GM19351 (cell line): ENCODE results near the gene RAB3B.
A peak's percentile ranks its signal among the peaks of the same experiment; 100 is the strongest.
"Not testable (repeated sequence)": the region's sequence is repeated elsewhere in the genome, so short reads cannot be mapped to it uniquely, and the experiment has no call there.

Experiments used
- ATAC-seq: cut with Tn5 transposase; IDR thresholded peaks from one replicate; pipeline ENCODE4 v1.9.1; 2021; ENCODE audit warnings: mild to moderate bottlenecking, moderate library complexity; ENCODE audit not compliant: unreplicated experiment

The RAB3B gene

DNA sequence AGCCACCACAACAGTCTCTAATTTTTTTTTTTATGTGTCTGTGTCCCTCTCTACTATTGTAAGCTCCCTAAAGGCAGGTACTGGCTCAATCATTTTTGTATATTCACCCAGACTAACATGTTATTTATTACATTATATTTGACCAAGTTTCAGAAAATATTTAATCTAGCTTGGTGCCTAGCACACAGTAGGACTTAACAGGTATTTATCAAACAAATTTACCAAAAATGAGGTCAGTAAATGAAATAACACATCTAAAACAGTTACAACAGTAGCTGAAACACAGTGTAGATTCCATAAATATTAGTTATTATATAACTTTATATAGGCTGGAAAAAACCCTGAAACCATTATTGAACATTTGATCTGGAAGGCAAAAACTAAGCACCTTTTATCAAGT is 114.7 kb downstream of the RAB3B start:
- no peak for ATAC-seq

DNA sequence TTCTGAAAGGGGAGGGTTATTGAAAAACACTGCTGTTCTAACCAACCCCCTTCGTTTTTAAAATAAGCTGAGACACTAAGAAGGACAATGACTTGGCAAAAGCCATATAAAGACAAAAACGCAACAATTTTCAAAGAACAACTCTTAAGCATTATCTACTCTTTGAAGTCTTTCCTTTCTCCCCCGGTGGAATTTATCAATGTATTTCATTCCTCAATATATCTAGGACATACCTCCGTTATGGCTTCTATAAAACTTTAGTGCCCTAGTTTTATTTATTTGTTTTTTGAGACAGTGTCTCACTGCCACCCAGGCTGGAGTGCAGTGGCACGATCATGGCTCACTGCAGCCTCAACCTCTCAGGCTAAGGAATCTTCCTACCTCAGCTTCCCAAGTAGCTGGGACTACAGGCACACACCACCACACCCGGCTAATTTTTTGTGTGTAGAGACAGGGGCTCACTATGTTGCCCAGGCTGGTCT is 115.2 kb downstream of the RAB3B start:
- ATAC-seq: no peak

DNA sequence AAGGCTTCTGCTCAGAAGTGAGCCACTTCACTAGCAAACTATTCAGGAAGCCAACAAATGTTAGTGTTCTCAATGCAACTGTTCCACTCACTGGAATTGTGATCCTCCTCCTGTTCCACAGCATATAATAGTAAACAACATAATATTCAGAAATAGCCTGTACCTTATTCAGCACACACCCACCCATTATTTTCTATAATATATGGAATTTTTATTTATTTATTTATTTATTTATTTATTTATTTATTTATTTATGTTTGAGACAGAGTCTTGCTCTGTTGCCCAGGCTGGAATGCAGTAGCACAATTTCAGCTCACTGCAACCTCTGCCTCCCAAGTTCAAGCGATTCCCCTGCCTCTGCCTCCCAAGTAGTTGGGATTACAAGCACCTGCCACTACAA is 117.2 kb downstream of the RAB3B start:
- not testable (repeated sequence) for ATAC-seq

DNA sequence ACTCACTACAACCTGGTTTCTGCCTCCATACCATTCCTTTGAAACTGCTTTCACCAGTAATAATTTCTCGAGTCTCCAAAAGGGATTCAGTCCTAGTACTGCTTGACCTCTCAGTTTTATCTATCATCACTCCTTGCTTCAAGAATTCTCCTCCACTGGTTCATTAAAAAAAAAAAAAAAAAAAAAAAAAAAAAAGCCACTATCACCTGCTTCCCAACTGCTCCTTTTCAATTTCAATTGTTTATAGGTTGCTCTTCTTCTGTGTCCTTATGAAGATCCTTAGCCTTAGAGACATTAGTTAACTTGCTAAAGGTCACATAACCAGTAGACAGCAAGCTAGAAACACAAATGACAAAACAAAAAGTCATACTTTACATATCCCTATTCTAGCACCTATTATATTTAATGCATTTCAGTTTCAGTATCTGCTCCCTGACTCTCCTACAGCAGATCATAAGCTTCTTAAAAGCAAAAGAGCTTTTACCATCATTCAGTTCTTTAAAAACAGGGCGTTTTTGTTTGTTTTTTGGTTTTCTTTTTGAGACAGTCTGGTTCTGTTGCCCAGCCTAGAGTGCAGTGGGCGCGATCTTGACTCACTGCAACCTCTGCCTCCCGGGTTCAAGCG is 119.0 kb downstream of the RAB3B start:
- ATAC-seq: no peak

DNA sequence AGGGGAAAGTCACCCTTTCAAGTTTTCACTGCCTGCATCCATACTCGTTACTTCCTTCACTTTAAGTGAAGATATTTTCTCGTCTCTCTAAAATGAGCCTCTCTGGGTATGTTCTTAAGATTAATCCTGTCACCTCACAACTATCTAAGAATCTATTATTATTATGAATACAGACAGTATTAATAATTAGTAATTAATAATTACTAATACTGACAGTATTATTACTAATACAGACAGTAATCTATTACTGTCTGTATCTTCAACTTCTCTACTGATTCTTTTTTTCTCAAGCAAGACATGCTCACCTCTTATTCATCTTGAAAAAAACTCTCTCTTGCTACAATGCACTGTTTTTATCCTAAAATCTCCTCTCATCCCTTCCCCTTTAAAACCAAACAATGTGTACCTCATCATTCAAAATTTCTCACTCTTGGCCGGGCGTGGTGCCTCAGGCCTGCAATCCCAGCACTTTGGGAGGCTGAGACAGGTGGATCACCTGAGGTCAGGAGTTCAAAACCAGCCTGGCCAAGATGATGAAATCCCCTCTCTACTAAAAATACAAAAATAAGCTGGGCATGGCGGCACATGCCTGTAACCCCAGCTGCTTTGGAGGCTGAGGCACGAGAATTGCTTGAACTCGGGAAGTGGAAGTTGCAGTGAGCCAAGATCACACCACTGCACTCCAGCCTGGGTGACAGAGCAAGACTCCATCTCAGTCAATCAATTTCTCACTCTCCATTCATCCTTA is 119.7 kb downstream of the RAB3B start:
- ATAC-seq: no peak

DNA sequence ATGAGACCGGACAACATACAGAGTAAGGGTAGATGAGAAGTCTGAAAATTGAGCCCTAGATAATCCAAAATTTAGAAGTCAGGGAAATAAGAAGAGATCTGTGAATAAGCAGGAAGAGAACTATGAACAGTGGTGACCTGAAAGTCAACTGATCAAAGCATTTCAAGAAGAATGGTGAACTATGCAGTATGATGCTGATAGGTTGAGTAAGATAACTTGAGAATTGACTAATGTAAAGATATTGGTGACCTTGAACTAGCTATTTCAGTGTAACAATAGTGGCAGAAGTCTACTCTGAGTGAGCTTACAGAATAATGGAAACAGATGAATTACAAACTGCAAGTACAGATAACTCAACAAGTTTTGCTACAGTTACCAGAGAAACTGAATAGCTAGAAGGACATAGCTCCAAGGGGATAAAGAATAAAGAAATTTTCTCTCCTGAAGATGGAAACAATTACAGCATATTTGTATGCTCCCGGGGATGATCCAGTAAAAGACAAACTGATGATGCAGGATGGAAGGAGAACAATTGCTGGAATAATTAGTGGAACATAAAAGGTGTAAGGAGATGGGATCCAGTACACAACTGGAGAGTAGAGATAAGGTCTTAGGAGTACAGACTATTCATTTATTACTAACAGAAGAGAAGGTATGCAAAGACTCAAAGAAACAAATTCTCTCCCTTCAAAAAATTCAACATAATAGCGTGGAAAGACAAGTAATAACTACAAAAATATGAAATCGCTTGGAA is 122.8 kb downstream of the RAB3B start:
- ATAC-seq: no peak

DNA sequence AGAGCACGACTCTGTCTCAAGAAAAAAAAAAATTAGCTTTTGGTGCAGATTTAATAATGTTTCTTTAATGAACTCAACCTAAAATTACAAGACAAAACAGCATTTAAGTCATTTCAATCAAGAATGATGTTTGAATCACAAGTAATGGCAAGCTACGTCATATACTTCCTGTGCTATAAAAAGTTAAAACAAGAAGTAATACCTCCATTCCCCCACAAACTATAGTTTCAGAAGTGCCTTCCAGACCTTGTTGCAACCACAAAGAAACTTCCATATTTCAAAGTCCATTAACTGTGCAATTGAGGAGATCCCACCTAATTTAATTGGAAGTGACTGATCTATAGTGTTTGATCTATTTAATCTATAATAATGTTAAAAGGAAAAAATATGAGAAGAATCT is 127.1 kb downstream of the RAB3B start:
- ATAC-seq: peak; percentile 85

DNA sequence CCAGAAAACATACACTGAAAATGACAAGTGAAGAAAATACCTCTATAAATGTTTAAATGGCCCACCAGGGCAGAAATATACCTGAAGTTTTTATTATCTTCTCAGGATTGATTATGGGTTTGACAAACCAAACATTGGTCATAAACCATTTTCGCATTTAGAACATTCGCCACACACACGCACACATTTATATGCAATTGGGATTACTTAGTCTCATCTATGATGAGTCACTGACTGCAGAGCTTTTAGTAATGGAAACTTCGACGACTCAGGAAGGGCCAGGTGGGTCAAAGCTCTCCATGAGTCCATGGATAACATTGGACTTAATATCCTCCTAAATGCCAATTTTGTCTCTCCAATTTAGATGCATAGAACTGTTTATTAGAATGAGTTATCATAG is 128.8 kb downstream of the RAB3B start:
- ATAC-seq: no peak

DNA sequence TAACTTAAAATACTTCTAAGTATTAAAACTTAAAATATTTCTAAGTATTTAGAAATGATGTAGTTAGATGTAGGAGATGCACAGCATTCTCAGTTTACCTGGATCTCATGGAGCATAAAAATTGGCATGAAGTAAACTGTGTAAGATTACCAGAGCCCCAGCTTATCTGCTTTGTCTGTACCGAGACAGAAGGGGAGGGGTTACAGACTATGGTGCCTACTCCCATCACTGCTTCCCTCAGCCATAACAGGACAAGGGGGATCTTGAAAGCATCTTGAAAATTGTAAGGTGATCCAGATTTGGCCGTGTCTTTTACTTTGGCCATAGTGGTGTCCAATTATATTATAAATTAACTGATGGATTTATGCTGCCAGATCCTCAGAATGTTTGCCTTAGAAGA is 130.8 kb downstream of the RAB3B start:
- ATAC-seq: no peak

DNA sequence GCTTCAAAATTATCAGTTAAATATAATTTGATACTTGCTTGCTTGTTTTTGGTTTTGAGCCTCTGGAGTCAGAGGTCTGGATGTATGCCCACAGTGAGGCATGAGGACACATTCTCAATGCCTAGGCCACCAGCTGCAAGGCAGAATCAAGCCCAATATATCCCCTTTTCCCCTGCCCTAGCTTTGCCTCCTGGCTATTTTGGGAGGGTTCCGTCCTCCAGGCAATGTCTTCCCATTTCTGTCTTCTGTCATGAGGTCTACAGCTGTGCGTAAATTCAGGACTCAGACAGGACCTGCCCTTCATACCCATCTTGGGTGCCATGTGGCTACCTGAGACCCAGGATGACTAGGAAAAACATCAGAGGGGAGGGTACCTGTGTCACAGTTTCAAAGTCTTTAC is 131.2 kb downstream of the RAB3B start:
- no peak for ATAC-seq

DNA sequence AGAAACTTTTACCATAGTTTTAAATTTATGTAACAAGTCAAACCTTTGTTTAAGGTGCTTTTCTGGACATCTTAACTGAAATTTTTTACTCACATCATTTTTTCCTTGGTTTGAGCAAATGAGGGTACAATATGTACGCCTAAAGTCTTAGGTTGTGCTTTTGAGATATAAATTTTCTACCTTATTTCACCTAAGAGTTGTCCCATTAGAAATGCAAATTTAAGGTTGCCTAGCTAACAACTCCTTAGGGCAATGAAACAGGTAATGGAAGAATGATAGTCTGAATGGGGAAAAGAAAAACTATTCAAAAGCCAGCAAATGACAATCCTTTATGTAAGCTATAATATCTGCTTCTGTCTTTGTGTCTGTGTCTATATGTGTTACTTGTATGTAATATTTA is 131.6 kb downstream of the RAB3B start:
- no peak for ATAC-seq
